Activated CD8-positive, alpha-beta memory T cell treated with anti-CD3 and anti-CD28 coated beads, Interleukin-2, amount 50 U/mL, for 24 hours (primary cell): Measurements from ENCODE around the gene FAM117B.
"Not testable (repeated sequence)": the region's sequence is repeated elsewhere in the genome, so short reads cannot be mapped to it uniquely, and the experiment has no call there.

ENCODE experiments used
- DNase-seq: peaks from one replicate; pipeline ENCODE4 v3.0.0-alpha.2; 2020; ENCODE audit errors: extremely low read depth

Gene FAM117B

DNA sequence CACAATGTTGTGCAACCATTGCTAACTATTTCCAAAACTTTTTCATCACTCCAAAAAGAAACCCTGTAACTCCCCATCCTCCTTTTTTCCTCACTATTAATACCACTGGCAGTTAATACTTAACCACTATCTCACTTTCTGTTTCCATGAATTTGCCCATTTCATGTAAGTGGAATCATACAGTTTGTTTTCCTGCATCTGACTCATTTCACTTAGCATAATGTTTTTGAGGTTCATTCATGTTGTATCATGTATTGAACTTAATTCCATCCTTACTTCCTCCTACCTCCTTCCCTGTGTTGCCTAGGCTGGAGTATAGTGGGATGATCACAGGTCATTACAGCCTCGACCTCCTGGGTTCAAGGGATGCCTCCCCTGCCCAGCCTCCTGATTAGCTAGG lies 68.3 kb downstream of the FAM117B start:
- no peak for DNase-seq

DNA sequence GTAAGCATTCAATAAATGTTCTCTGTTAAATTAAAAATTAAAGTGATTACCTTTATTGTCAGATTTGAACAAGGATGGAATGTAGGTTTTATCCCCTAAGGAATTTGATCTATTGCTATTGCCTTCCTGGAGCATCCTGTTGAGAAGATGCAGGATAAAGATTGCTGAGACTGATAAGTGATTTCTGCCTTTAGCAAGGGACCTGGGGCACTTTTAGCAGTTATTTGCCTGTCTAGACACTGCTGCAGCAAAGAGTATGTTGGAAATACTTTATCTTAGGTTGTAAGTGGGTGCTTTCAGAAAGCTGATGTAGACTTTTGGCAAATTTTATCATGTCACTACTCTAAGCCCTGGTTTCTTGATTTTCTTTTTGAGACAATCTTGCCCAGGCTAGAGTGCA lies 69.5 kb downstream of the FAM117B start:
- no peak for DNase-seq

DNA sequence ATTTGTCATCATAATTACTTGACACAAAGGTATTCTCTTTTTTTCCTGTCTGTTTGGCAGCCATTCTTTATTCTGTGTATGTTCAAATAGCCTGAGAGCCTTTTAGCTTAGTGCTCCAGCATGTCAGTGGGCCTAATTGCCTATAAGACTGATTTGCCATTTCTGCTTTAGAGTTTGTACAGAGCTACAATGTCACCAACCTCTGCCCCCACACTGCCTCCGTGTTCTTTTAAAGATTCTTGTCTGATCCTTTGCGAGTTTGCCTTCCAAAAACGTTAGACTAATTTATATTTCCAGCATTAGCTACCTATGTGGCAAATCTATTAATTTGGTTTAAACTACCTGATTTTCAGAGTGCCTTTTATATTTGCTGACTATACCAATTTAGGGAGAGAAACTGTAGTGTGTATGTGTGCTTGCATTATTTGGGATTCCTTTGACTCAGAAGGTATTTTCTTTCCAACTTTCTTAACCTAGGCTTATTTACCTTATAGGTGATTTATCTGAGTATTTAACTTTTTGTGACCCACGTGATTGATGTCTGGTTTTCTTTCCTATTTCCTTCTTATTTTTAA lies 70.8 kb downstream of the FAM117B start:
- no peak for DNase-seq

DNA sequence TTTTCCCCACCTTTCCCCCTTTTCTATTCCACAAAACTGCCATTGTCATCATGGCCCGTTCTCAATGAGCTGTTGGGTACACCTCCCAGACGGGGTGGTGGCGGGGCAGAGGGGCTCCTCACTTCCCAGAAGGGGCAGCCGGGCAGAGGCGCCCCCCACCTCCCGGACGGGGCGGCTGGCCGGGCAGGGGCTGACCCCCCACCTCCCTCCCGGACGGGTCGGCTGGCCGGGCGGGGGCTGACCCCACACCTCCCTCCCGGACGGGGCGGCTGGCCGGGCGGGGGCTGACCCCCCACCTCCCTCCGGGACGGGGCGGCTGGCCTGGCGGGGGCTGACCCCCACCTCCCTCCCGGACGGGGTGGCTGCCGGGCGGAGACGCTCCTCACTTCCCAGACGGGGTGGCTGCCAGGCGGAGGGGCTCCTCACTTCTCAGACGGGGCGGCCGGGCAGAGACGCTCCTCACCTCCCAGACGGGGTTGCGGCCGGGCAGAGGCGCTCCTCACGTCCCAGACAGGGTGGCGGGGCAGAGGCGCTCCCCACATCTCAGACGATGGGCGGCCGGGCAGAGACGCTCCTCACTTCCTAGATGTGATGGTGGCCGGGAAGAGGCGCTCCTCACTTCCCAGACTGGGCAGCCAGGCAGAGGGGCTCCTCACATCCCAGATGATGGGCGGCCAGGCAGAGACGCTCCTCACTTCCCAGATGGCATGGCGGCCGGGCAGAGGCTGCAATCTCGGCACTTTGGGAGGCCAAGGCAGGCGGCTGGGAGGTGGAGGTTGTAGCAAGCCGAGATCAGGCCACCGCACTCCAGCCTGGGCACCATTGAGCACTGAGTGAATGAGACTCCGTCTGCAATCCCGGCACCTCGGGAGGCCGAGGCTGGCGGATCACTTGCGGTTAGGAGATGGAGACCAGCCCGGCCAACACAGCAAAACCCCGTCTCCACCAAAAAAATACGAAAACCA lies 80.5 kb downstream of the FAM117B start:
- DNase-seq, result not testable (repeated sequence)

DNA sequence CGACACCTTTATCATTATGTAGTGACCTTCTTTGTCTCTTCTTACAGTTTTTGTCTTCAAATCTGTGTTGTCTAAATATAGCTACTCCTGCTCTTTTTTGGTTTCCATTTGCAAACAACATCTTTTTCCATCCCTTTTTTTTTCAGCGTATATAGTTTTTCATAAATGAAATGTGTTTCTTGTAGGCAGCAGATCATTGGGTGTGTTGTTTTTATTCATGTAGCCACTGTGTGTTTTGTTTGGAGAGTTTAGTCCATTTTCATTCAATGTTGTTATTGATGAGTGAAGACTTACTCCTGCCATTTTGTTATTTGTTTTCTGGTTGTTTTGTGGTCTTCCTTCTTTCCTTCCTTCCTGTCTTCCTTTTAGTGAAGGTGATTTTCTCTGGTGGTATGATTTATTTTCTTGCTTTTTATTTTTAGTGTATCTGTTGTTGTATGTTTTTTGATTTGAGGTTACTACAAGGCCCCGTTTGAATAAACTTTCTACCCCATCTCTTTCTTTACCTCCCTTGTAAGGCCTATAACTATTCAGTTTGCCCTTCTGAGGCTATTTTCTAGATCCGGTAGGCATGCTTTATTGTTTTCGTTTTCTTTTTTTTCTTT lies 81.4 kb downstream of the FAM117B start:
- no peak for DNase-seq

DNA sequence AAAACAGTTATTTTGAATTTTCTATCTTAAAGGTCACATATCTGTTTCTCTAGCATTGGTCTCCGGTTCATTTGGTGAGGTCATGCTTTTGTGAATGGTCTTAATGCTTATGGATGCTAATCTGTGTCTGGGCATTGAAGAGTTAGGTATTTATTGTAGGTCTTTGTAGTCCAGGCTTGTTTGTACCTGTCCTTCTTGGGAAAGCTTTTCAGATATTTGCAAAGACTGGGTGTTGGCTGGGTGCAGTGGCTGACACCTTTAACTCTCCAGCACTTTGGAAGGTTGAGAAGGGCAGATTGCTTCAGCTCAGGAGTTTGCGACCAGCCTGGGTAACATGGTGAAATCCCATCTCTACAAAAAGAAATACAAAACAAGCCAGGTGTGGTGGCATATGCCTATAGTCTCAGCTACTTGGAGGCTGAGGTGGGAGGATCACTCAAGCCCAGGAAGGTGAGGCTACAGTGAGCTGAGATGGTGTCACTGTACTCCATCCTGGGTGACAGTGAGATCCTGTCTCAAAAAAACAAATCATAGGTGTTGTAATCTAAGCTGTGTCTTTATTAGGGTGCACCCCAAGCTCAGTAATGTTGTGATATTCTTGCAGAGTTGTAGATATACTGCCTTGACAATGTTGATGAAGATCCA lies 82.3 kb downstream of the FAM117B start:
- DNase-seq, result no peak

DNA sequence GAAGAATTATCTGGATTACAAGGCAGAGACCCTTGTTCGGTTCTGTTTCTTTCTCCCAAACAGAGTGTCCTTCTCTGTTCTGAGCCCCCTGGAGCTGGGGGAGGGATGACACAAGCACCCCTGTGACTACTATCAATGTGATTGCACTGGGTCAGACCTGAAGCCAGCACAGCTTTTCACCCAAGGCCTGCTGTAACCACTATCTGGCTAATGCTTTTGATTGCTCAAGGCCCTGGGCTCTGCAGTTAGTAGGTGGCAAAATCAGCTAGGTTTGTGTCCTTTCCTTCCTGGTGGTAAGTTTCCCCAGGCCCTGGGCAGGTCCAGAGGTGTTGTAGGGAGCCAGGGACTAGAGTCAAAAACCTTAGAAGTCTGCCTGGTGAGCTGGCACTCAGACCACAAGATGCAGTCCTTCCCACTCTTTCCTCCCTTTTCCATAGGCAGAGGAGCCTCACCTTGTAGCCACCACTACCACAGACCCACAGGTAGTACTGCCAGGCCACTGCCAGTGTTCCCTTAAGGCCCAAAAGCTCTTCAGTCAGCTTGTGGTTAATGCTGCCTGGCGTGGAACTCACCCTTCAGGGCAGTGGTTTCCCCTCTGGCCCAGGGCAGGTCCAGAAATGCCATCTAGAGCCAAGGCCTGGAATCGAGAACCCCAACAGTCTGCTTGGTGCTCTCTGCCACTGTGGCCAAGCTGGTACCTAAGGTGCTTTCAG lies 83.0 kb downstream of the FAM117B start:
- no peak for DNase-seq

DNA sequence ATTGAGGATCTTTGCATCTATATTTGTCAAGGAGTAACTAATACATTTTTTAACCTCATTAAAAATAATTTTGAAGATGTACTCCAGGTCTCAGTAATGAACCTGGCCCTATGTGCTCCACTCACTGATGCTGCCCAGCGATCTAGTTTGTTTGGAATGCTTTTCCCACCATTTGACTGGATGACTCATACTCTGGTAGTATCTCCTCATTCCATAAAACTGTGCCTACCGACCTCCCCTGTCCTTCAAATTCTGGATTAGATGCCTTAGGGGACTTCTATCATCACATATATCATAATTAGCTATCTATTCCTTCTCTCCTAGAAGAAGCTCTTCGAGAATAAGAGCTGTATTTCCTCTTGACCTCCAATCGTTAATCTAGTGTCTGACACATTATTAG lies 83.8 kb downstream of the FAM117B start:
- DNase-seq, result no peak

DNA sequence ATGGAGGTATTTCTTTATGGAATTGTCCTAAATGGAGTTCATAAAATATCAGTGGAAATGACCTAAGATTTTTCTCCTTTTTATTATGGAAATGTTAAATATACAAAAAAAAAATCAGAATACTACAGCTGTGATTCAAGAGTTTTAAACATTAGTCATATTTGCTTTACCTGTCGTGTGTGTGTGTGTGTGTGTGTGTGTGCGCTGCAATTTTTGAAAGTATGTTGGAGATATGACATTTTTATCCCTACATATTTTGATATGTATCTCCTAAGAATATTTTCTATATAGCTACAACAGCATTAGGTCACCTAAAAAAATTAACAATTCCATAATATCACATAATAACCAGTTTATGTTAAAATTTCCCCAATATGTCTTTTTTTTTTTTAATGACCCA lies 85.5 kb downstream of the FAM117B start:
- no peak for DNase-seq

DNA sequence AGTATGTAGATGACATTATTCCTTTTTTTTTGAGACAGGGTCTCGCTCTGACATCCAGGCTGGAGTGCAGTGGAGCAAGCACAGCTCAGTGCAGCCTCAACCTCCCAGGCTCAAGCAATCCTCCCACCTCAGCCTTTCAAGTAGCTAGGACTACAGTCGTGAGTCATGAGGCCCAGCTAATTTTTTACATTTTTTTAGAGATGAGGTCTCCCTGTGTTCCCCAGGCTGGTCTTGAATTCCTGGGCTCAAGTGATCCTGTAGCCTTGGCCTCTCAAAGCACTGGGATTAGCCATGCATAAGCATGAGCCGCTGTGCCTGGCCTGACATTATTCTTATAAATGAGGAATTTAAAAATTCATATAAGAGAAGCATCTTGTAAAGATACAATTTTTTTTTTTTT lies 86.9 kb downstream of the FAM117B start:
- no peak for DNase-seq

DNA sequence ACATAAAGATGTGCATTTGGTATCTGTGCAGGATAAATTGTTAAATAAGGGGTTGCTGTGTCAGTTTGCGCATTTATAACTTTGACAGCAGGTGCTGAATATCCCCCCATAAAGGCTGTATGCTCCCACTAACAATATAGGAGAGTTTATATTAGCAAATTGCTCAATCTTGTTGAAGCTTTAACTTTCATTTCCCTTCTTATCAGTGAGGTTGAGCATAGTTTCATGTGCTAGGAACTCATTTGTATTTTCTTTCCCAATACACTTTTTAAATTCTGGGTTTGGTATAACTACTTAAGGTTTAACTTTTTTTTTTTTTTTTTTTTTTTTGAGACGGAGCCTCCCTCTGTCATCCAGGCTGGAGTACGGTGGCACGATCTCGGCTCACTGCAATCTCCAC lies 89.0 kb downstream of the FAM117B start:
- no peak for DNase-seq

DNA sequence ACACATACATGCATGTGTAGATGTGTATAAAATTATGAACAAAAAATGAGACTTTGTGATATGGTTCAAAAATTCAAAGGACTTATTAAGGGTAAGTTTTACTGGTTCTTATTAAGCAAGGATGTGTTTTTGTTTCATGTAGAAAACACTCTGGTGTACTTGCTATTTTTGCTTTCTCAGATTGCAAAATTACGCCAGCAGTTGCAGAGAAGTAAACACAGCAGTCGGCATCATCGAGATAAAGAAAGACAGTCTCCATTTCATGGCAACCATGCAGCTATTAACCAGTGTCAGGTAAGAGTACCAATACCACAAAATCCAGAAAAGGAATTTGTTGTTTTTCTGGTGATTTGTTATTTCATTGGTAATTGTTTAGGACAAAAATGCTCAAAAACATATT lies 91.3 kb downstream of the FAM117B start:
- no peak for DNase-seq

DNA sequence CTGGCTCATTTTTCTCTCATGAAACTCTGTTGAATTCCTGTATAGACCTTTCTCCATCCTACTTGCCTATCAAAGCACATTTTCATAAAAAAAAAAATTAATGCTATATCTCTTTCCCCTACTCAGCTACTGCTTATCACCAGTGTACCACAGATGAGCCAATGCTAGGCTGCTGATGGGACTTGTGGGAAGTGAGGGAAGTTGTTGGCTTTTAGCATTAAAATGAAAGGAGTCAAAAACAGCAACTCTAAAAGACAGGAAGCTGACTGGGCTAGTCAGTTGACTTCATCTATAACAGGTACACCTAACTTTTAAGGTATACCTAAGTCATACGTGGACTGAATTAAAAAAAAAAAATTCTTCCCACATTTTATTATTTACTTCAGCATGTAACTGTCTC lies 102.1 kb downstream of the FAM117B start:
- DNase-seq, result no peak

DNA sequence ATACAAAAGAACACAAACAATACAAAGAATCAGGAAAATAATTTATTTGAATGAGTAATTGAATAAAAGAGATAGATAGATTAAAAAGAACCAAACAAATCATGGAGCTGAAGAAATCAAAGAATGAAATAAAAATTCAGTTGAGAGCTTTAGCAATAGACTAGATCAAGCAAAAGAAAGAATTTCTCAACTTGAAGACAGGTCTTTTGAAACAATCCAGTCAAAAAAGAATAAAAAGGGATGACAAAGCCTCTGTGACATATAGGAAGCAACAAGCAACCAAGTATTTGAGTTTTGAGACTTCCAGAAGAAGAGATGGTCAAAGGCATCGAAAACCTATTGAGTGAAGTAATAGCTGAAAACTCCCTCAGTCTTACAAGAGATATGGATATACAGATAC lies 108.8 kb downstream of the FAM117B start:
- no peak for DNase-seq

DNA sequence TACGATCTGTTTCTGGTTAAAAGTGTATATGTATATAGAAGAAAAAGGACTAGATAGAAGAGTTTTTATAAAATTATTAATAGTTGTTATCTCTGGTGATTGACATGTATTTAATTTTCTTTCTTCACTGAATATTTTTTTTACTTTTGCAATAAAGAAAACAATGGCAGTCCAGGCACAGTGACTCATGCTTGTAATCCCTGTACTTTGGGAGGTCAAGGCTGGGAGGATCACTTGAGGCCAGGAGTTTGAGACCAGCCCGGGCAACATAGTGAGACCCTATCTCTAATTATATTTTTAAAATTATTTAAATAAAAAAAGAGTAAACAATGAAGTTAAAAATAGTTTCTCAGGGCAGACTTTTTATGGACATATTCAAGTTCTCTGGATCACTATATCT lies 114.7 kb downstream of the FAM117B start:
- no peak for DNase-seq

DNA sequence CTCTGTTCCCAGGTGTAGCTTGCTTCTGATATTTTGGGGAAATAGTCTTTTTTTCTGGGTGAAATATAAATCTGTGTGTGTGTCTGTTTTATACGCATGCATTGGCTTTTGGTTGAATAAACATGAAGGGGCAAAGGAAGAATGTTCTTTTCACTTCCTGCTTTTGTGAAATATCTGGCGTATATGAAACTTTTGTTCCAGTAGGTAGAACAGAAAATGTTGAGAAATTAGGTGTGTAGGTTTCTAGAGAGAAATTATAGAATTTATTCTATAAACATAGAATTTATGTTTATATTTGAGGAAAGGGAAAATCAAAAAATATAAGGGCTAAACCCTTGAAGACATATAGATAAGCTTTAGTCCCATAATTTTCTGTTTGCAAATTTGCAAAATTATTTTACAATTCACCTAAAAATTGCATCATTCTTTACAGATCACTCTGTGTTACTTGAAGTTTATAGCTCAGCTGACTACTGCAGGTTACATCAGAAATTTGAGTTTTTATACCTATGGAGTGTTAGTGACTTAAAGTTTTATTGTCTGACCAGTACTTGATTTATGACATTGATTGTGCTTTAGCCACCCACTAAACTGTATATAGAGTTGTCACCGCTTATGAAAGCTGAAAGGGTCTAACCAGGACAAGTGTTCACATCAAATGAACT lies 116.1 kb downstream of the FAM117B start:
- no peak for DNase-seq

DNA sequence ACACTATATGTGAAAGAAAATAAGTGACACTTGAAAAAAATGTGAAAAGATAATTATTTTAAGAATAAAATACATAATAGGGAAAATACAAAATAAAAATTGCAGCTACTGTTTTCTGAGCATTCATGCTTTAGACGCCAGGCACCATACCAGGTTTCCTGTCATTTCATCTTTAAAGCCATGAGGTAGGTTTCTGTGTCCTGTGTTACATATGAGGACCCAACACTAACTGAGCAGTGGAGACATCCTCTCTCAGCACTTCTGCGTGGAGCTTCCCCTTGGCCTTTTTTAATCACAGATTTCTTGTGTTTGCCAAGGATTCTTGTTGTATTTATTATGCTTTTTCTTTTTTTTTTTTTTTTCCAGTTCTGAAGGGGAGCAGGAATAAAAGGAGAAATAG lies 117.3 kb downstream of the FAM117B start:
- DNase-seq, result no peak

DNA sequence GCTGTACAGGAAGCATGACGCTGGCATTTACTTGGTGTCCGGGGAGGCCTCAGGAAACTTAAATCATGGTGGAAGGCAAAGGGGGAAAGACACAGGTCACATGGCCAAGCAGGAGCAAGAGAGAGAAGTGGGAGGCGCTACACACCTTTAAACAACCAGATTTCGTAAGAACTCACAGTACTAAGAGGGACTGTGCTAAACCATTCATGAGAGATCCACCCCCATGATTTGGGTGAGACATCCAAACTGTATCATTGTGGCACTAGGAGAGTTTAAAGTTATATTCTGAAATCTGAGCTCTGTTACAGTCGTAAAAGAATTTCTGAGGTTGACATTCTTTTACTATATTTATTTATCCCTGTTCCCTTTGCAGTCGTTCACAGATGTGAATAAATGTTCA lies 120.2 kb downstream of the FAM117B start:
- no peak for DNase-seq

DNA sequence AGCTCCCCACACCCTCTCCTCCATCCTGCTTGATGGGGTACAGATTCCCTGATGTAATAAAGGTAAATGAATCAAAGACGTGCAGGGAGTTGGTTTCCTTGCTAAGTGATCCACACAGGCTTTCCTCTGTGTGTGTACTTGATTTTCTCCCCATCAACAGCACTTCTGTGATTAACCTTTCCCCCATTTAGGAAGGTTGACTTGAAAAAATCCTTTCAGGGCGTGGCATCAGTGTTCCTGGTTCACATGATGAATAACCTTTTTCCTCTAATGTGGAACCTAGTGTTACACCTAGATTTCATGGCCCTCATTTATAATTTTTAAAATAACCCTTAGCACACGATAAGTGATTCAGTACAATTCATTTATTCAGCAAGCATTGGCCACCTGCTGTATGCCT lies 121.8 kb downstream of the FAM117B start:
- DNase-seq, result no peak

DNA sequence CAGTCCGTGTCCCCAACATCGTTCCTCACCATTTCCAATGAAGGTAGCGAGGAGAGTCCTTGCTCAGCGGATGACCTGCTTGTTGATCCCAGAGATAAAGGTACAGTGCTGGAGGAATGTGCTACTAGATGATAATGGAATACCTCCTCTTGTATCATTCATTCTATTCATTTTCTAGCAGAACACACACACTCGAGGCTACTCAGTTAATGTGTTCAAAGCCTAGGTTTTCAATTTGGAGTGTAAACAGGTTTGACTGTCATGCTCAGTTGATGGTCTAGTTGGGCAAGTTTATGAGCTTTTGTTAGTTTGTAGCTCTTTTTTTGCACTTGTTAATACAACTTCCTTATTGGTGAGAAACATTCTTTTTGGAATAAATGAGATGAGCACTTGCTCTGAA lies 122.6 kb downstream of the FAM117B start:
- no peak for DNase-seq

DNA sequence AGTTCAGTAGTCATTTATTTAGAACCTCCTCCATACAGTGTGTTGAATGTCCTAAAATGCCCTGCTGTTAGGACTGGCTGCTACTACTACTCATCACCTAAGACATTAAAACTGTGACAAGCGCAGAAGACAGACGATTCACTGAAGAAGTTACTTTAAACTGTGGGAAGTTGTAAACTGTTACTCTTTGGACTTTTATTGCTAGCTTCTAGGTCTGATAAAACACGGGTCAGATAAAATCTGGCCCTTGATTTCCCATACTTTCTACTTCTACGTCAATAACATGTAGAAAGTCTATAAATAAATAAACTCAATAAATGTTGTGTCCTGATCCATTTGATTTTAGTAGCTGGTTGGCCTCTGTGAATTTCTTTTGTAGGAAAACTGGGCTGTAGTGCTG lies 123.4 kb downstream of the FAM117B start:
- DNase-seq, result no peak
